DND-41 (cell line): ENCODE data around the gene DDC.

Experiments used
- CTCF ChIP-seq: IDR thresholded peaks from 2 replicates; pipeline ENCODE4 v1.5.1; 2012; ENCODE audit warnings: borderline replicate concordance, low read length, moderate library complexity, mild to moderate bottlenecking; ENCODE audit not compliant: poor library complexity, severe bottlenecking; ENCODE audit errors: extremely low read depth
- EZH2 ChIP-seq: IDR thresholded peaks from 3 replicates; pipeline ENCODE4 v1.6.1; 2012; ENCODE audit warnings: borderline replicate concordance, low read depth, mild to moderate bottlenecking, moderate library complexity, low read length, inconsistent platforms; ENCODE audit not compliant: severe bottlenecking

GRCh38 chr7:50587737-50588136 is 22.5 kb upstream of the DDC start:
- TF ChIP-seq CTCF: no peak
- TF ChIP-seq EZH2: no peak
